Measurements from ENCODE around the gene LRTM2. TPM values are rescaled to one million over a fixed set of nuclear protein-coding genes. Genes with fewer than 3 reads are reported as not detected.

The LRTM2 gene
- total RNA-seq, 1 donor, result 0.10 TPM

DNA sequence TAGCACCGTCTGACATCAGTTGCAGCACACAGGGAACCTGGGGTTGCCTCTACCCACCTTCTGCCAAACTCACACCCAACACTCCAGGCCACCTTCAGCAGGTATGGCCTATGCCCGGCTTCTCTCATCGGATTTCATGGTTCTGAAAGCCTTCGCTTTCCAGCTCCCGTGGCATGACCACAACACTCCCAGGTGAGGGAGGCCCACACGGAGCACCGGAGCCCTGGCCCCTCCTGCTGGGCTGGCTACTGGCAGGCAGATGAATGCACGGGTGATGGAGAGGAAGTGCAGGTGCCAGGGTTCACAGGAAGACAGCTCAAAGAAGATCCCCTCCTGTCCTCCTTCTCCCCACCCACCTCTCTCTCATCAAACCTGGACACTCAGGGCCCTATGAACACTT, 60.9 kb downstream of the LRTM2 start:
- no peaks in the 10 kb centered on the region for H3K9me3 ChIP-seq (ENCODE audit: low read depth, low read length)
- H3K27me3 ChIP-seq (ENCODE audit: insufficient read depth, low read length), result no peaks in the 10 kb centered on the region
- no peak overlapping the region for H3K4me3 ChIP-seq (ENCODE audit: low read length)
- no peaks in the 10 kb centered on the region for H3K4me1 ChIP-seq (ENCODE audit: insufficient read depth, low read length)

DNA sequence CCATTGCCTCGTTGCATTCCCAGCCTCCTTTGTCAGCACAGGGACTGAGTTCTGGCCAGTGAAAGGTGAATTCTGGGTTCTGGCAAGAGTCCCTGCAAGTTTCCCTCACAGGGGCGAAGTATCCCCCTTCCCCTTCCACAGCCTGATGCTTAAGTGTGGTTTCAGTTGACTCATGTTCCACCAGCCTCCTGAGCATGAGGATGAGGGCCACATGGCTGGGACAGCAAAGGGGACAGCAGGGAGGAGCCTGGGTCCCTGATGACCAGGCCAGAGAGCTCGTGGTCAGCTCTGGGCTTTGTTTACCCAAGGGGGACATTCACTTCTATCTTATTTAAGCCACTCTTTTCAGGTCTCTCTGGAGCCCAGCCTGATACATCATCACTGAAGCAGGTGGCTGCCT, 61.6 kb downstream of the LRTM2 start:
- no peaks in the 10 kb centered on the region for H3K9me3 ChIP-seq (ENCODE audit: low read depth, low read length)

DNA sequence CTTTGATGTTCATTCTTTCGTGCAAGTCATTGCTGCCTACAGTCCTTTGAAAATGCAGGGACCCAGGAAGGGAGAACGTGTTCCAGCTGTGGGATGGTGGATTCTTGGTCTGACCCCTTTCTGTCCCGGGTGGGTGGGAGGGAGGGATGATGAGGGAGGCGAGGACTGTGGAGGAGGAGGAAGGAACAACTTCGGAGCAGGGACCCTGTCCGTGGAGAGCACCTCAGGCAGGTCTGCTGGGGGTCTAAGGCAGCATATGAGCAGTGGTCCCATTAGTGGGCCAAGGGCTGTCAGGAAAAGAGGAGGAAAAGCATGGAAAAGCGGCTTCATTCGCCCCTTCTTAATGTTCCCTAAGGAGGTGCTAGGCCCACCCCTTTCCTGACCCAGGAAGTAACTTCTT, 62.0 kb downstream of the LRTM2 start:
- H3K4me1 ChIP-seq (ENCODE audit: insufficient read depth, low read length), result no peaks in the 10 kb centered on the region
- H3K9me3 ChIP-seq (ENCODE audit: low read depth, low read length), result no peaks in the 10 kb centered on the region
- no peak overlapping the region for H3K4me3 ChIP-seq (ENCODE audit: low read length)
- H3K27me3 ChIP-seq (ENCODE audit: insufficient read depth, low read length), result no peaks in the 10 kb centered on the region

More for the DNA sequence above, 61.6 kb downstream of the LRTM2 start:
- Histone ChIP-seq H3K27me3 (ENCODE audit: insufficient read depth, low read length) (no peaks in the 10 kb centered on the region), H3K4me3 (ENCODE audit: low read length) (no peak overlapping the region), H3K4me1 (ENCODE audit: insufficient read depth, low read length) (no peaks in the 10 kb centered on the region)

DNA sequence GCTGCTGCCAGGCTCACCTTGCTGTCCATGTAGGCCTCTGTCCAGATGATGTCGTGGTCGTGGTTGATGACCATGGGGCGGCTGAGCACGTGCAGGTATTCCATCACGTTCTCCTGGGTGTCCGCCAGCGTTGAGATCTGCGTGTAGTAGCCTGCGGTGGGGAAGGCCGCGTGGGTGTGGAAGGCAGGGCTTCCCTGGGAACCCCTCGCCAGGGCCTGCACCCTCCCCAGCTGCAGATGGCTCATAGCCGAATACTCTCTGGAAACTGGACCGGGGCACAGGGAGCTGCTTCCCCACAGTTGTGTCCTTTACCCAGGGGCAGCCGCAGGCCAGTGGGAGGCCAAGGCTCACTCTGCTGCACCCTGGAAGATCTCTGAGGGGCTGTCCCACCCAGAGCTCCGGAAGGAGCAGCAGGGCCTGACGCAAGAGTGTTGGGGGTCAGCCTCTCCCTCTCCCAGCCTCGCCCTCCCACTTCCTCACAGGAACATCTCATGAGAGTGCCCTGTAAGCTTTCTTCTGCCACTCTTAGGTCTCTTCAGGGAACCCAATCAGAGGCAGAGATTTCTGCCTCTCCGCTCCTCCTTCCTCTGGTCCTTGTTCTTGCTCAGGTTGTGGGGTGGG, 62.6 kb downstream of the LRTM2 start:
- Histone ChIP-seq H3K9me3 (ENCODE audit: low read depth, low read length) (no peaks in the 10 kb centered on the region), H3K4me3 (ENCODE audit: low read length) (no peak overlapping the region), H3K4me1 (ENCODE audit: insufficient read depth, low read length) (no peaks in the 10 kb centered on the region), H3K27me3 (ENCODE audit: insufficient read depth, low read length) (no peaks in the 10 kb centered on the region)

DNA sequence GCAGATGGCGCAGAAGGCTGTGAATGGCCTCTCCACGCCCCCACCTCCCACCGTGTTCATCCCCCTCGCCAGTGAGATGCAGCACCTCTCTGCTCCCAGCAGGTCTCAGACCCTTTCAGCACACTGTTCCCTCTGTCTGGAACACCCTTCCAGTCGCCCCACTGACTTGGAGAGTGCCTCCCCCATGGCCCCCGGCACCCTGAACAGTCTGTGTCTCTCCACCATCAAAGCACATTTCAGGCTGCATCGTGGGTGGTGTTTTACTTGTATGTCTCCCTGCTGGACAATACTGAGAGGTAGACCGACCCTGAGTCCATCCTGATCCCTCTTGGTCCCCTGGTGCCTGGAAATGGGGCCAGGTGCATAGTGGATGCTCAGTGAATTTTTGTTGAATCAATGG, 63.1 kb downstream of the LRTM2 start:
- H3K4me1 ChIP-seq (ENCODE audit: insufficient read depth, low read length), result no peaks in the 10 kb centered on the region
- no peaks in the 10 kb centered on the region for H3K9me3 ChIP-seq (ENCODE audit: low read depth, low read length)
- no peak overlapping the region for H3K4me3 ChIP-seq (ENCODE audit: low read length)
- H3K27me3 ChIP-seq (ENCODE audit: insufficient read depth, low read length), result no peaks in the 10 kb centered on the region

DNA sequence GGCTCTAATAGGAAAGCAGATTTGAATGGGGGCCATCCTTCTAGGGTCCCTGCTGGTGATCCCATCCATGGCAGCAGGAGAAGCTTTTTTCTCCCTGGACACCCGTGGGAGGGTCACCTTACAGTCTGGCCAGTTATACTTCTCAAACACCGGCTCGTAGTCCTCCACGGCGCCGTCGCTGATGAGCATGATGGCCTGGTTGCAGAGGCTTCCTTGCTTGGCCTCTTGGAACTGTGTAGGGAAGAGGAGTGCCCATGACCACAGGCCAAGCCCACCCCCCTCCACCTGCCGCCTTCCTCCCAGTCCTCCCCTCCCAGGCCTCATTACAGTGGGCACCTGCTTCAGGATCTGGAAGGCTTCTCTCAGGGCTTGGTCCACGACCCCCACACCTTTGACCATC, 64.3 kb downstream of the LRTM2 start:
- no peaks in the 10 kb centered on the region for H3K4me1 ChIP-seq (ENCODE audit: insufficient read depth, low read length)
- H3K4me3 ChIP-seq (ENCODE audit: low read length), result no peak overlapping the region
- H3K9me3 ChIP-seq (ENCODE audit: low read depth, low read length), result no peaks in the 10 kb centered on the region
- no peaks in the 10 kb centered on the region for H3K27me3 ChIP-seq (ENCODE audit: insufficient read depth, low read length)

DNA sequence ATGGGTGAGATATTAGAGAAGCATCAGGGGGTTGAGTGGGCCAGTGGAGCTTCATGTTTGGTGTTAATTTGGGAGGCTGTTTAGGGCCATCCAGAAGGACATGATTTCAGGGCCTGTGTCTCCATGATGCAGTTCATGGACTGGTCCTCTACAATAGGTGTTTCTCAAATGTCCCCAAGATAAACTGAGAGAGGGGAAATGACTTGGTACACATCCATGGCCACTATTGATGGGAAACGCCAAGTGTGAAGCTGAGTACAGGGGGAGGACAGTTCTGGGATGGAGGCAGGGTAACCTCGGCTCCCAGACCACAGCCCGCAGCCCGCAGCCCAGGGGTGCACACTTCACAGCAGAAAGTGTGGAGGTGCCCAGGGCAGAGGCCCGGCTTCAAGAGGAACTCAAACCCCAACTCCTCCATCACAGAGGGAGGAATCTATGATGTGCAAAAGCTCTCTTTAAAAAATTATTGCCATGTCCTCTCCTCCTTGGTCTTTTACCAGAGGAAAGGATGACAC, 64.8 kb downstream of the LRTM2 start:
- no peak overlapping the region for H3K4me3 ChIP-seq (ENCODE audit: low read length)
- H3K9me3 ChIP-seq (ENCODE audit: low read depth, low read length), result no peaks in the 10 kb centered on the region
- no peaks in the 10 kb centered on the region for H3K27me3 ChIP-seq (ENCODE audit: insufficient read depth, low read length)
- H3K4me1 ChIP-seq (ENCODE audit: insufficient read depth, low read length), result no peaks in the 10 kb centered on the region

DNA sequence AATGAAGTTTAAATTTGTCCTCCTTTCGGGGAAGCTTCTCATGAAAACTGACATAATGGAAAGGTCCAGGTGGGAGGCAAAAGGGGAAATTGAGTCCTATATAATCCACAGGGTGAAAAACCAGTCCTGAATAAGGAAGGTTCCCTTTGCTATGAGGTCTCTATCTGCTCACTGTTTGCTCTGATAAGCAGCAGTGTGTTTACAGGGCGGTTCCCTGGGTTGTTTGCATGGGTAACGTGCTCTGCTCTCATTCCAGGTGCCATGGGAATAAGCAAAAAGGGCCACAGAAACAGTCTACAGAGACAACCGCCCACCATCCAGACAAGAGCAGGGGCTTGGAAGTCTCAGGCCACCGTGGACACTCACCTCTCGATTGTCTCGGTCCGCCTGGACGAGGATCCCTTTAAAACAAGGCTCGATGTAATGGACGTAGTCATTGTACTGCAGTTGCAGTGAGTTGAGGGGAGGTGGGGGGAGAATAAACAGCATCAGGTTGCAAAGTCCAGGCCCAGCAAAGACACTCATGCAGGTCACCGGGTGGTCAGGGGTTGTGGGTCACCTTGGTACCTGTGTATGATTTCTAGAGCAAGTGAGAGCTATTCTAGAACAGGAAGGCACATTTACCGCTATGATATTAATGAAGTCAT, 65.4 kb downstream of the LRTM2 start:
- no peaks in the 10 kb centered on the region for H3K27me3 ChIP-seq (ENCODE audit: insufficient read depth, low read length)
- H3K9me3 ChIP-seq (ENCODE audit: low read depth, low read length), result no peaks in the 10 kb centered on the region
- H3K4me3 ChIP-seq (ENCODE audit: low read length), result no peak overlapping the region
- no peaks in the 10 kb centered on the region for H3K4me1 ChIP-seq (ENCODE audit: insufficient read depth, low read length)

Other genes with a start within 250 kb of the LRTM2 start
- gene FBXL14, start 226.0 kb upstream of the LRTM2 start, total RNA-seq, result 21.1 TPM
- gene WNT5B, start 191.3 kb upstream of the LRTM2 start, total RNA-seq, result not detected
- 18.3 TPM for gene ADIPOR2, start 129.5 kb upstream of the LRTM2 start, total RNA-seq
- 17.2 TPM for gene CACNA2D4, start 98.1 kb downstream of the LRTM2 start, total RNA-seq
- 6.7 TPM for gene DCP1B, start 183.9 kb downstream of the LRTM2 start, total RNA-seq
- gene CACNA1C, start 232.4 kb downstream of the LRTM2 start, total RNA-seq, result 0.10 TPM